Thyroid gland (tissue), 4 donors: ENCODE measurements around the gene MYBBP1A. TPM values are rescaled to one million over a fixed set of nuclear protein-coding genes. Genes with fewer than 3 reads are reported as not detected.

Experiments
- DNase-seq, 2 donors: peaks; one replicate each; pipeline ENCODE4 v3.0.0-alpha.2; 2019
- H3K27ac ChIP-seq, 3 donors: fragments of 200-600 bp; sonication (generic); 1 replicate in 2 of 3; 2 replicates in 1 of 3; pipeline ENCODE4 v1.5.1; 2016 to 2019; ENCODE audit warnings: mild to moderate bottlenecking in 1 of 3, moderate library complexity in 1 of 3
- H3K27me3 ChIP-seq: fragments of 200-600 bp; sonication (generic); one replicate; pipeline ENCODE4 v1.5.1; 2019
- H3K36me3 ChIP-seq, 2 donors: fragments of 200-600 bp; sonication (generic); one replicate each; pipeline ENCODE4 v1.5.1; 2016 to 2019
- H3K4me1 ChIP-seq, 2 donors: fragments of 200-600 bp; sonication (generic); one replicate each; pipeline ENCODE4 v1.5.1; 2017 to 2019
- H3K4me3 ChIP-seq, 3 donors: fragments of 200-600 bp; sonication (generic); replicated peaks in 1 of 3; 1 replicate in 2 of 3; 2 replicates in 1 of 3; pipeline ENCODE4 v1.5.1; 2016; ENCODE audit warnings: mild to moderate bottlenecking in 1 of 3
- H3K9me3 ChIP-seq: fragments of 200-600 bp; sonication (generic); one replicate; pipeline ENCODE4 v1.5.1; 2017
- CTCF ChIP-seq, 6 experiments: fragments of 200-600 bp in 3 of 6; fragments of 450-650 bp in 3 of 6; sonication (generic) in 3 of 6; IDR thresholded peaks; one replicate each; pipeline ENCODE4 v1.5.1; 2016 to 2019; ENCODE audit warnings: antibody characterized with exemption in 6 of 6, mild to moderate bottlenecking in 2 of 6, inconsistent platforms in 1 of 6, moderate library complexity in 1 of 6
- POLR2A ChIP-seq, 2 donors: fragments of 450-650 bp; IDR thresholded peaks; one replicate each; pipeline ENCODE4 v1.6.1; 2017; ENCODE audit warnings: antibody characterized with exemption in 2 of 2, mild to moderate bottlenecking in 2 of 2, moderate library complexity in 1 of 2
- WGBS, 2 donors: methylation state at CpG; one replicate each; pipeline ENCODE4 v1.1.5; 2017; 5-methylcytosine and 5-hydroxymethylcytosine counted together
- intact Hi-C: fragments of 100-400 bp; cut with DNase I; formaldehyde crosslinking; loops from one replicate; pipeline ENCODE4 v1.15.1; 2023
- total RNA-seq, 4 donors: library from RNA; depleted of rRNA; stranded (reverse); fragments of >200 nt; gene quantifications; one replicate each; pipeline ENCODE4 v1.2.3, GENCODE V29; 2016

Gene MYBBP1A
- total RNA-seq, 4 donors from 2014 or later = 23.5 to 50.2 (median 37.6) TPM

GRCh38 chr17:4577386-4577993 is 22.3 kb upstream of the MYBBP1A start:
- H3K36me3 ChIP-seq = no peaks in the 10 kb centered on the region
- H3K27ac ChIP-seq = no peak overlapping the region
- no peak for DNase-seq
- H3K4me3 ChIP-seq = no peak overlapping the region
- H3K4me1 ChIP-seq = no peaks in the 10 kb centered on the region
- TF ChIP-seq CTCF (IDR thresholded peaks at IDR 0.05) = no peak
- TF ChIP-seq POLR2A (IDR thresholded peaks at IDR 0.05) = no peak
- WGBS, 2 donors = 79 to 88% methylated on average over 8 of the region's 8 CpGs
- H3K27me3 ChIP-seq = no peaks in the 10 kb centered on the region
- no peaks in the 10 kb centered on the region for H3K9me3 ChIP-seq
- intact Hi-C loops = no loop called here

GRCh38 chr17:4576729-4577322 is 21.6 kb upstream of the MYBBP1A start:
- Histone ChIP-seq H3K27ac (no peak overlapping the region), H3K9me3 (no peaks in the 10 kb centered on the region), H3K4me1 (no peaks in the 10 kb centered on the region), H3K27me3 (no peaks in the 10 kb centered on the region), H3K36me3 (no peaks in the 10 kb centered on the region), H3K4me3 (no peak overlapping the region)
- intact Hi-C loops = no loop called here
- WGBS, 2 donors = 61 to 76% methylated on average over 10 to 18 of the region's 18 CpGs
- TF ChIP-seq CTCF (IDR thresholded peaks at IDR 0.05) = no peak
- TF ChIP-seq POLR2A (IDR thresholded peaks at IDR 0.05) = no peak
- DNase-seq = no peak

- no peaks in the 10 kb centered on the region for H3K4me1 ChIP-seq
- no peaks in the 10 kb centered on the region for H3K36me3 ChIP-seq
- no peak overlapping the region for H3K4me3 ChIP-seq
- intact Hi-C loops = no loop called here
- no peaks in the 10 kb centered on the region for H3K27me3 ChIP-seq
- no peak overlapping the region for H3K27ac ChIP-seq
- WGBS, 2 donors = 71 to 81% methylated on average over 6 of the region's 6 CpGs
- TF ChIP-seq CTCF (IDR thresholded peaks at IDR 0.05) (no peak), POLR2A (IDR thresholded peaks at IDR 0.05) (no peak)
- no peak for DNase-seq
- H3K9me3 ChIP-seq = no peaks in the 10 kb centered on the region
Measured at GRCh38 chr17:4576161-4576558, 21.0 kb upstream of the MYBBP1A start.

GRCh38 chr17:4574448-4575045 is 19.4 kb upstream of the MYBBP1A start:
- H3K36me3 ChIP-seq = no peaks in the 10 kb centered on the region
- H3K4me1 ChIP-seq = no peaks in the 10 kb centered on the region
- TF ChIP-seq POLR2A (IDR thresholded peaks at IDR 0.05) (no peak), CTCF (IDR thresholded peaks at IDR 0.05) (no peak)
- no peaks in the 10 kb centered on the region for H3K9me3 ChIP-seq
- no peaks in the 10 kb centered on the region for H3K27me3 ChIP-seq
- no peak overlapping the region for H3K4me3 ChIP-seq
- WGBS, 2 donors = 94 to 96% methylated on average over 9 of the region's 9 CpGs
- DNase-seq = no peak
- no peak overlapping the region for H3K27ac ChIP-seq
- intact Hi-C loops = no loop called here

GRCh38 chr17:4573669-4574068 is 18.5 kb upstream of the MYBBP1A start:
- DNase-seq = no peak
- intact Hi-C loops = no loop called here
- Histone ChIP-seq H3K9me3 (no peaks in the 10 kb centered on the region), H3K36me3 (no peaks in the 10 kb centered on the region), H3K27me3 (no peaks in the 10 kb centered on the region), H3K27ac (no peak overlapping the region), H3K4me3 (no peak overlapping the region), H3K4me1 (no peaks in the 10 kb centered on the region)
- TF ChIP-seq POLR2A (IDR thresholded peaks at IDR 0.05) (no peak), CTCF (IDR thresholded peaks at IDR 0.05) (no peak)
- WGBS, 2 donors = 72 to 79% methylated on average over 7 of the region's 7 CpGs
